Tibial nerve (tissue), 3 donors: Measurements from ENCODE around the gene FGD4.
"Not testable (repeated sequence)": the region's sequence is repeated elsewhere in the genome, so short reads cannot be mapped to it uniquely, and the experiment has no call there.

Experiments
- CTCF ChIP-seq, 5 experiments: fragments of 200-600 bp in 3 of 5; fragments of 450-650 bp in 2 of 5; sonication (generic) in 3 of 5; IDR thresholded peaks; one replicate each; pipeline ENCODE4 v1.5.1; 2016 to 2019; ENCODE audit warnings: antibody characterized with exemption in 5 of 5, mild to moderate bottlenecking in 3 of 5, moderate library complexity in 2 of 5
- POLR2A ChIP-seq, 2 donors: fragments of 450-650 bp; IDR thresholded peaks; one replicate each; pipeline ENCODE4 v1.6.1; 2017; ENCODE audit warnings: antibody characterized with exemption in 2 of 2, mild to moderate bottlenecking in 2 of 2, moderate library complexity in 2 of 2

GRCh38 chr12:32525802-32526201 lies 126.4 kb downstream of the FGD4 start:
- not testable (repeated sequence) for TF ChIP-seq CTCF, POLR2A (IDR thresholded peaks at IDR 0.05)
